WTC11 (cell line): ENCODE measurements around the gene TNFAIP2.

Source experiments
- CTCF ChIP-seq: fragments of 200-600 bp; IDR thresholded peaks from 2 replicates; pipeline ENCODE4 v1.8.0; 2022; ENCODE audit warnings: antibody characterized with exemption
- JUN ChIP-seq: sonication (generic); formaldehyde crosslinking; IDR thresholded peaks from 2 replicates; pipeline ENCODE4 v1.8.0; 2023; ENCODE audit warnings: mild to moderate bottlenecking, missing genetic modification reagents
- MAX ChIP-seq: sonication (generic); formaldehyde crosslinking; IDR thresholded peaks from 2 replicates; pipeline ENCODE4 v1.8.0; 2022; ENCODE audit warnings: mild to moderate bottlenecking, missing genetic modification reagents
- SOX15 ChIP-seq: fragments of 250-450 bp; sonication (Bioruptor Pico); IDR thresholded peaks from 2 replicates; pipeline ENCODE4 v1.9.0; 2021; ENCODE audit warnings: mild to moderate bottlenecking

DNA sequence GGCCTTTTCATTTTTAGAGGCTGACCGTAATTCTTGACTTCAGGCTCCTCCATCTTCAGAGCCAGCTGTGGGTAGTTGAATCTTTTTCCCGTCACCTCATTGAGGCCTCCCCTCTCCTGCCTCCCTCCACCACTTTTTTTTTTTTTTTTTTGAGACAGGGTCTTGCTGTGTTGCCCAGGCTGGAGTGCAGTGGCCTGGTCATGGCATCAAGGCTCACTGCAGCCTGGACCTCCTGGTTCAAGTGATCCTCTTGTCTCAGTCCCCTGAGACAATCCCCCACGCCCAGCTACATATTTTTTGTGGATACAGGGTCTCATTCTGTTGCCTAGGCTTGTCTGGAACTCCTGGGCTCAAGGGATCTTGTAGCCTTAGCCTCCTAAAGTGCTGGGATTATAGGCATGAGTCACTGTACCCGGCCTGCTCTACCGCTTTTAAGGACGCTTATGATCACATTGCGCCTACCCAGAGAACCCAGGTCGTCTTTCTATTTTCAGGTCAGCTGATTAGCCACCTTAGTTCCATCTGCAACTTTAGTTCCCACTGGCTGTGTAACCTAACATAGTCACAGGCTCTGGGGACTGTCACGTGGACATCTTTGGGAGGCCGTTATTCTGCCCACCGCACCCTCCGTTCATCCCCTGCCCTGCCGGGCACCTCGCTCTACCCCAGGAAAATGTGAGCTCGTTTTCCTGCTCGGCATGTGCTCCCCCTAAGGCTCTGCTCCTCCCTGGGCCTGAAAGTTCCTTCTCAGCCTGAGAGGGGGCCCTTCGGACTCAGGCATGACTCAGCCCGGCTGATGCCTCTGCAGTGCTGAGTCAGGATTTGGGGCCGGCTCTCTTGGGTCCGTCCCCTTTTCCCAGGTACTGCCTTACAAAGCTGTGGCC is 13.4 kb downstream of the TNFAIP2 start:
- TF ChIP-seq SOX15 (CRISPR knock-in tag) (no peak), CTCF (no peak), MAX (CRISPR knock-in tag) (no peak), JUN (no peak)
